Measurements from ENCODE around the gene STARD9. TPM values are rescaled to one million over a fixed set of nuclear protein-coding genes. Genes with fewer than 3 reads are reported as not detected.
A peak's percentile ranks its signal among the peaks of the same experiment; 100 is the strongest.

Gene STARD9
- total RNA-seq, 1 donor from 2014 or later: 7.1 TPM

- DNase-seq (ENCODE audit: low read depth): no peak
- no peaks in the 10 kb centered on the region for H3K27me3 Mint-ChIP-seq (ENCODE audit: low read depth, unreplicated experiment)
- Histone ChIP-seq H3K27me3 (ENCODE audit: insufficient read depth, low read length) (no peaks in the 10 kb centered on the region), H3K27ac (ENCODE audit: low read depth, low read length) (no peak overlapping the region), H2AFZ (ENCODE audit: low read depth, low read length) (no peak overlapping the region), H3K9me3 (ENCODE audit: insufficient read depth, low read depth, low read length) (no peaks in the 10 kb centered on the region), H4K20me1 (ENCODE audit: insufficient read depth, low read length) (no peaks in the 10 kb centered on the region), H3K79me2 (ENCODE audit: insufficient read depth, low read length) (peaks cover 39% of the 10 kb centered on the region), H3K9ac (ENCODE audit: low read length) (no peak overlapping the region), H3K4me1 (ENCODE audit: insufficient read depth, low read length) (peaks cover 8% of the 10 kb centered on the region), H3K4me3 (ENCODE audit: insufficient read depth, low read depth, low read length) (no peak overlapping the region), H3K36me3 (ENCODE audit: insufficient read depth, low read length) (peaks cover 7% of the 10 kb centered on the region), H3K4me2 (ENCODE audit: low read length) (peak overlapping the region; percentile 6)
- H3K9me3 Mint-ChIP-seq (ENCODE audit: unreplicated experiment): no peaks in the 10 kb centered on the region
- peaks cover 2% of the 10 kb centered on the region for H3K36me3 Mint-ChIP-seq (ENCODE audit: low read depth, unreplicated experiment)
- peaks cover 17% of the 10 kb centered on the region for H3K4me1 Mint-ChIP-seq (ENCODE audit: low read depth, unreplicated experiment)
- TF ChIP-seq EZH2 (IDR thresholded peaks at IDR 0.05; ENCODE audit: insufficient read depth, low read length) (no peak), CTCF (IDR thresholded peaks at IDR 0.05; ENCODE audit: insufficient read depth, low read depth, low read length) (no peak)
- H3K27ac Mint-ChIP-seq (ENCODE audit: unreplicated experiment): no peak overlapping the region
- no peak for FAIRE-seq
- H3K4me3 Mint-ChIP-seq (ENCODE audit: unreplicated experiment): no peak overlapping the region
Measured at GRCh38 chr15:42544853-42545629, 30.4 kb upstream of the STARD9 start.

GRCh38 chr15:42547918-42548248 is 27.5 kb upstream of the STARD9 start:
- FAIRE-seq: no peak
- H3K79me2 ChIP-seq (ENCODE audit: insufficient read depth, low read length): peaks cover 64% of the 10 kb centered on the region

More at GRCh38 chr15:42547918-42548248, 27.5 kb upstream of the STARD9 start:
- H3K4me1 Mint-ChIP-seq (ENCODE audit: low read depth, unreplicated experiment): peaks cover 17% of the 10 kb centered on the region
- Histone ChIP-seq H3K9me3 (ENCODE audit: insufficient read depth, low read depth, low read length) (no peaks in the 10 kb centered on the region), H4K20me1 (ENCODE audit: insufficient read depth, low read length) (peaks cover 3% of the 10 kb centered on the region), H2AFZ (ENCODE audit: low read depth, low read length) (peak overlapping the region; percentile 96), H3K36me3 (ENCODE audit: insufficient read depth, low read length) (peaks cover 7% of the 10 kb centered on the region), H3K27me3 (ENCODE audit: insufficient read depth, low read length) (no peaks in the 10 kb centered on the region), H3K4me2 (ENCODE audit: low read length) (peak overlapping the region; percentile 90), H3K4me1 (ENCODE audit: insufficient read depth, low read length) (peaks cover 8% of the 10 kb centered on the region), H3K4me3 (ENCODE audit: insufficient read depth, low read depth, low read length) (peak overlapping the region; percentile 94), H3K9ac (ENCODE audit: low read length) (peak overlapping the region; percentile 95), H3K27ac (ENCODE audit: low read depth, low read length) (peak overlapping the region; percentile 86)
- DNase-seq (ENCODE audit: low read depth): peak; percentile 46
- H3K4me3 Mint-ChIP-seq (ENCODE audit: unreplicated experiment): peak overlapping the region; percentile 93
- no peaks in the 10 kb centered on the region for H3K9me3 Mint-ChIP-seq (ENCODE audit: unreplicated experiment)
- H3K27me3 Mint-ChIP-seq (ENCODE audit: low read depth, unreplicated experiment): no peaks in the 10 kb centered on the region
- no peaks in the 10 kb centered on the region for H3K36me3 Mint-ChIP-seq (ENCODE audit: low read depth, unreplicated experiment)
- peak overlapping the region; percentile 0 for H3K27ac Mint-ChIP-seq (ENCODE audit: unreplicated experiment)
- TF ChIP-seq CTCF (IDR thresholded peaks at IDR 0.05; ENCODE audit: insufficient read depth, low read depth, low read length): no peak
- TF ChIP-seq EZH2 (IDR thresholded peaks at IDR 0.05; ENCODE audit: insufficient read depth, low read length): no peak
